GM12878 (cell line): Measurements from ENCODE around the gene LHFPL3. TPM values are rescaled to one million over a fixed set of nuclear protein-coding genes. Genes with fewer than 3 reads are reported as not detected.

ENCODE experiments used
- ATAC-seq: fragments of 200-7000 bp; cut with Tn5 transposase; 3 replicates; pipeline ENCODE4 v1.9.1; 2020; ENCODE audit warnings: mild to moderate bottlenecking, moderate library complexity
- BruUV-seq: library from RNA; stranded (reverse); fragments of 400-500 nt; replicated peaks from 2 replicates; lab custom pipeline; 2021; lab: Mats Ljungman, UMichigan
- CTCF ChIA-PET: fragments of 300-600 bp; sonication (Branson Sonifier 250); formaldehyde crosslinking; extraction: SDS; loops from one replicate; lab custom pipeline; 2021; ENCODE audit warnings: inconsistent platforms; lab: Yijun Ruan, JAX
- POLR2A ChIA-PET: fragments of 350-600 bp; formaldehyde crosslinking; extraction: SDS; loops from one replicate; lab custom pipeline; 2021; ENCODE audit warnings: inconsistent platforms; lab: Charles Lee
- RAD21 ChIA-PET: fragments of 300-600 bp; sonication (Branson Sonifier 250); formaldehyde crosslinking; loops from one replicate; lab custom pipeline; 2023; ENCODE audit warnings: antibody characterized with exemption; ENCODE audit not compliant: unreplicated experiment; lab: Charles Lee
- SMC1A ChIA-PET: fragments of 300-600 bp; sonication (Branson Sonifier 250); formaldehyde crosslinking; loops from one replicate; lab custom pipeline; 2023; ENCODE audit not compliant: unreplicated experiment, uncharacterized antibody; lab: Charles Lee
- DNase-seq: peaks from one replicate; pipeline ENCODE4 v3.0.0-alpha.2; 2011; ENCODE audit warnings: low read depth, low spot score
- FAIRE-seq: peaks from 3 replicates; lab custom pipeline; 2011; peaks lifted over from hg19 to GRCh38; lab: Jason Lieb, UNC
- H2AFZ ChIP-seq: 2 replicates; pipeline ENCODE4 v1.6.0; 2011; ENCODE audit warnings: low read depth, low read length, control low read depth; ENCODE audit not compliant: control insufficient read depth
- H3K27ac ChIP-seq: 2 replicates; pipeline ENCODE4 v1.5.1; 2011; ENCODE audit warnings: control low read depth; ENCODE audit not compliant: control insufficient read depth, insufficient read depth
- H3K27me3 ChIP-seq, 2 experiments: replicated peaks in 1 of 2; 2 replicates each; pipeline versions ENCODE4 v1.6.0 to v1.6.1; 2011; ENCODE audit warnings: low read length in 1 of 2; ENCODE audit not compliant: control insufficient read depth in 2 of 2, insufficient read depth in 2 of 2
- H3K36me3 ChIP-seq, 2 experiments: 2 replicates each; pipeline ENCODE4 v1.5.1; 2011; ENCODE audit warnings: low read length in 1 of 2; ENCODE audit not compliant: control insufficient read depth in 2 of 2, insufficient read depth in 2 of 2
- H3K4me1 ChIP-seq: 2 replicates; pipeline ENCODE4 v1.6.1; 2011; ENCODE audit warnings: mild to moderate bottlenecking, low read length, moderate library complexity, mixed read lengths; ENCODE audit not compliant: control insufficient read depth, insufficient read depth
- H3K4me2 ChIP-seq: 2 replicates; pipeline ENCODE4 v1.6.0; 2011; ENCODE audit warnings: control low read depth; ENCODE audit not compliant: control insufficient read depth, insufficient read depth
- H3K4me3 ChIP-seq: fragments of 200-600 bp; sonication (generic); 2 replicates; pipeline ENCODE4 v1.5.1; 2016
- H3K79me2 ChIP-seq: 2 replicates; pipeline ENCODE4 v1.6.0; 2011; ENCODE audit warnings: low read length; ENCODE audit not compliant: control insufficient read depth, insufficient read depth
- H3K9ac ChIP-seq: 2 replicates; pipeline ENCODE4 v1.8.0; 2011; ENCODE audit warnings: low read length, control low read depth, mixed read lengths; ENCODE audit not compliant: control insufficient read depth, insufficient read depth
- H3K9me3 ChIP-seq: replicated peaks from 3 replicates; pipeline ENCODE4 v1.5.1; 2011; ENCODE audit warnings: mild to moderate bottlenecking, low read length; ENCODE audit not compliant: control insufficient read depth, insufficient read depth
- H4K20me1 ChIP-seq: 2 replicates; pipeline ENCODE4 v1.6.0; 2011; ENCODE audit not compliant: control insufficient read depth, insufficient read depth
- GATAD2B ChIP-seq: fragments of 450-650 bp; conservative IDR thresholded peaks from 2 replicates; pipeline ENCODE4 v1.6.1; 2017; ENCODE audit warnings: low read depth, mild to moderate bottlenecking, moderate library complexity
- WRNIP1 ChIP-seq: IDR thresholded peaks from 2 replicates; pipeline ENCODE4 v1.6.1; 2011; ENCODE audit warnings: low read depth, low read length, improper control_type of control experiment, borderline replicate concordance
- ZBTB4 ChIP-seq: fragments of 450-650 bp; formaldehyde crosslinking; IDR thresholded peaks from 2 replicates; pipeline ENCODE4 v1.4.0; 2022; ENCODE audit warnings: mild to moderate bottlenecking, moderate library complexity
- ZNF207 ChIP-seq: fragments of 450-650 bp; IDR thresholded peaks from 2 replicates; pipeline ENCODE4 v1.6.1; 2014; ENCODE audit warnings: antibody characterized with exemption, mild to moderate bottlenecking, borderline replicate concordance
- WGBS: methylation state at CpG from one replicate; pipeline ENCODE4 v1.1.6; 2016; ENCODE audit warnings: low lambda C conversion rate; ENCODE audit not compliant: insufficient replicate concordance, insufficient coverage; ENCODE audit errors: missing lambda C conversion rate; 5-methylcytosine and 5-hydroxymethylcytosine counted together
- in situ Hi-C: fragments of 300-500 bp; cut with MboI; formaldehyde crosslinking; loops from 9 replicates; pipeline ENCODE4 v1.14.3; 2018; ENCODE audit warnings: mixed read lengths
- intact Hi-C: fragments of 100-400 bp; cut with micrococcal nuclease; formaldehyde crosslinking; loops from one replicate; pipeline ENCODE4 v1.14.2; 2022; ENCODE audit not compliant: unreplicated experiment
- polyA plus RNA-seq, 11 experiments: library from polyadenylated mRNA; depleted of rRNA in 4 of 11; unstranded in 6 of 11; stranded (reverse) in 5 of 11; fragments of >200 nt; fragmentation: Nextera tagmentation in 4 of 11; fragmentation: Illumina TruSeq in 1 of 11; extraction: Ambion mirVana in 4 of 11; extraction: Trizol in 1 of 11; gene quantifications; 1 replicate in 1 of 11; 2 replicates in 10 of 11; pipeline versions ENCODE4 v1.2.1 to v1.2.3, GENCODE V29; 2011 to 2016; ENCODE audit warnings: inconsistent platforms in 2 of 11, missing spikeins in 2 of 11, low read depth in 1 of 11
- total RNA-seq, 4 experiments: library from RNA; depleted of rRNA in 3 of 4; stranded (reverse); fragments of >200 nt in 3 of 4; fragmentation: Illumina TruSeq in 1 of 4; extraction: Trizol in 1 of 4; gene quantifications; 2 replicates each; pipeline versions ENCODE4 v1.2.1 to v1.2.3, GENCODE V29; 2013 to 2021
- TF ChIP-seq, protein P1 (sequence below): fragments of 450-650 bp; IDR thresholded peaks from 2 replicates; pipeline ENCODE4 v1.6.1; 2017; ENCODE audit warnings: antibody characterized with exemption, mild to moderate bottlenecking, moderate library complexity

Gene LHFPL3
- total and polyA plus RNA-seq, 10 of the 15 experiments (the other 5 are each of a cell fraction or from before 2014, with no cell fraction given): 0.09 TPM; not detected in 9

DNA sequence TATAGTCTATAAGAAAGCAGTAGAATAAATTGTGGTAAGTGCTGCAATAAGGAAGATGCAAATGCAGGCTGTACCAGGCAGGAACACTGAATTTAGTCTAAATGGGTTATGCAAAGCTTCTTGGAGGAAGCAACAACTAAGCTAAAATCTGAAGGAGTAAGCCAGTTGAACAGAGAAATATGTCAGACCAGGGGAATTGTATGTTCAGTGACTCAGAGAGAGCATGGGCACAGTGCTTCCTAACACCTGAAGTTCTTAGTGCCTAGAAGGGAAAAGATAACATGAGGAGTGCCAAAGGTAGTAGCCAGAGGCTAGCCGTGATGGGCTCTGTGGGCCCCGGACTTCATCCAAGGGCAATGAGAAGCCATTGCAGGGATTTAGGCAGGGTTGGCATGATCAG, 481.5 kb downstream of the LHFPL3 start:
- DNase-seq: no peak
- H3K27ac ChIP-seq: no peak overlapping the region
- H3K79me2 ChIP-seq: no peaks in the 10 kb centered on the region
- H4K20me1 ChIP-seq: no peaks in the 10 kb centered on the region
- ATAC-seq: no peak
- peaks cover 0 to 1% of the 10 kb centered on the region in 2 experiments; a peak in 2 of 4 replicates for H3K27me3 ChIP-seq
- no peak for FAIRE-seq
- ChIA-PET CTCF (no interaction called here), RAD21 (interaction anchor here (0.9 kb wide), 1 partner anchor 578 kb away, joined by 3 read pairs; no protein-coding TSS in a partner anchor), SMC1A (interaction anchor here (0.7 kb wide), 1 partner anchor 43 kb away, joined by 3 read pairs; no protein-coding TSS in a partner anchor)
- WGBS: 81% methylated on average over 2 of the region's 2 CpGs
- H3K9ac ChIP-seq: no peak overlapping the region
- no peak overlapping the region for H2AFZ ChIP-seq
- in situ Hi-C loops (no loop called here), intact Hi-C loops (no loop called here)
- H3K4me3 ChIP-seq: no peak overlapping the region
- H3K36me3 ChIP-seq: no peaks in the 10 kb centered on the region
- H3K4me1 ChIP-seq: no peaks in the 10 kb centered on the region
- no peaks in the 10 kb centered on the region for H3K9me3 ChIP-seq
- TF ChIP-seq, protein P1, sequence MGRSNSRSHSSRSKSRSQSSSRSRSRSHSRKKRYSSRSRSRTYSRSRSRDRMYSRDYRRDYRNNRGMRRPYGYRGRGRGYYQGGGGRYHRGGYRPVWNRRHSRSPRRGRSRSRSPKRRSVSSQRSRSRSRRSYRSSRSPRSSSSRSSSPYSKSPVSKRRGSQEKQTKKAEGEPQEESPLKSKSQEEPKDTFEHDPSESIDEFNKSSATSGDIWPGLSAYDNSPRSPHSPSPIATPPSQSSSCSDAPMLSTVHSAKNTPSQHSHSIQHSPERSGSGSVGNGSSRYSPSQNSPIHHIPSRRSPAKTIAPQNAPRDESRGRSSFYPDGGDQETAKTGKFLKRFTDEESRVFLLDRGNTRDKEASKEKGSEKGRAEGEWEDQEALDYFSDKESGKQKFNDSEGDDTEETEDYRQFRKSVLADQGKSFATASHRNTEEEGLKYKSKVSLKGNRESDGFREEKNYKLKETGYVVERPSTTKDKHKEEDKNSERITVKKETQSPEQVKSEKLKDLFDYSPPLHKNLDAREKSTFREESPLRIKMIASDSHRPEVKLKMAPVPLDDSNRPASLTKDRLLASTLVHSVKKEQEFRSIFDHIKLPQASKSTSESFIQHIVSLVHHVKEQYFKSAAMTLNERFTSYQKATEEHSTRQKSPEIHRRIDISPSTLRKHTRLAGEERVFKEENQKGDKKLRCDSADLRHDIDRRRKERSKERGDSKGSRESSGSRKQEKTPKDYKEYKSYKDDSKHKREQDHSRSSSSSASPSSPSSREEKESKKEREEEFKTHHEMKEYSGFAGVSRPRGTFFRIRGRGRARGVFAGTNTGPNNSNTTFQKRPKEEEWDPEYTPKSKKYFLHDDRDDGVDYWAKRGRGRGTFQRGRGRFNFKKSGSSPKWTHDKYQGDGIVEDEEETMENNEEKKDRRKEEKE: no peak
- no peak for TF ChIP-seq ZNF207
- no peak for TF ChIP-seq GATAD2B
- TF ChIP-seq ZBTB4 (CRISPR knock-in tag): no peak
- no peak for TF ChIP-seq WRNIP1
- TF ChIP-seq, all 136 proteins: peak for 0
- H3K4me2 ChIP-seq: no peak overlapping the region
- POLR2A ChIA-PET: no interaction called here
- BruUV-seq: no TSS peak
